Measurements from ENCODE around the gene ASPG.

ASPG gene

GRCh38 chr14:104139460-104140212 lies 54.1 kb downstream of the ASPG start:
- no peak for TF ChIP-seq CTCF (IDR thresholded peaks at IDR 0.05; ENCODE audit: low read depth, low read length, missing control alignments)

GRCh38 chr14:104140213-104140462 lies 54.6 kb downstream of the ASPG start:
- TF ChIP-seq CTCF (IDR thresholded peaks at IDR 0.05; ENCODE audit: low read depth, low read length, missing control alignments): no peak
- H3K36me3 ChIP-seq (replicated peaks): no peaks in the 10 kb centered on the region
- no peak for DNase-seq
- in situ Hi-C loops (cut with HindIII; ENCODE audit: low pct_ligation_motif_present, low sequenced_read_pairs): no loop called here
- H3K4me3 ChIP-seq (ENCODE audit: low read depth, low read length): no peak overlapping the region
- no peak overlapping the region for H3K27ac ChIP-seq
- peaks cover 42% of the 10 kb centered on the region for H3K27me3 ChIP-seq (replicated peaks)

More at GRCh38 chr14:104139460-104140212, 54.1 kb downstream of the ASPG start:
- H3K27ac ChIP-seq: no peak overlapping the region
- no peak overlapping the region for H3K4me3 ChIP-seq (ENCODE audit: low read depth, low read length)
- no peak for DNase-seq
- H3K27me3 ChIP-seq (replicated peaks): peaks cover 46% of the 10 kb centered on the region
- H3K36me3 ChIP-seq (replicated peaks): no peaks in the 10 kb centered on the region
- in situ Hi-C loops (cut with HindIII; ENCODE audit: low pct_ligation_motif_present, low sequenced_read_pairs): no loop called here

GRCh38 chr14:104140463-104141331 lies 55.2 kb downstream of the ASPG start:
- Histone ChIP-seq H3K27ac (no peak overlapping the region), H3K4me3 (ENCODE audit: low read depth, low read length) (no peak overlapping the region), H3K36me3 (replicated peaks) (no peaks in the 10 kb centered on the region), H3K27me3 (replicated peaks) (peaks cover 36% of the 10 kb centered on the region)
- DNase-seq: no peak
- no peak for TF ChIP-seq CTCF (IDR thresholded peaks at IDR 0.05; ENCODE audit: low read depth, low read length, missing control alignments)
- in situ Hi-C loops (cut with HindIII; ENCODE audit: low pct_ligation_motif_present, low sequenced_read_pairs): no loop called here

GRCh38 chr14:104141621-104142091 lies 56.2 kb downstream of the ASPG start:
- no peak overlapping the region for H3K27ac ChIP-seq
- peaks cover 29% of the 10 kb centered on the region for H3K27me3 ChIP-seq (replicated peaks)
- H3K4me3 ChIP-seq (ENCODE audit: low read depth, low read length): no peak overlapping the region
- in situ Hi-C loops (cut with HindIII; ENCODE audit: low pct_ligation_motif_present, low sequenced_read_pairs): no loop called here
- TF ChIP-seq CTCF (IDR thresholded peaks at IDR 0.05; ENCODE audit: low read depth, low read length, missing control alignments): no peak
- no peaks in the 10 kb centered on the region for H3K36me3 ChIP-seq (replicated peaks)
- DNase-seq: no peak

- DNase-seq: no peak
- in situ Hi-C loops (cut with HindIII; ENCODE audit: low pct_ligation_motif_present, low sequenced_read_pairs): no loop called here
- Histone ChIP-seq H3K27me3 (replicated peaks) (peaks cover 22% of the 10 kb centered on the region), H3K27ac (no peak overlapping the region), H3K36me3 (replicated peaks) (no peaks in the 10 kb centered on the region), H3K4me3 (ENCODE audit: low read depth, low read length) (no peak overlapping the region)
- TF ChIP-seq CTCF (IDR thresholded peaks at IDR 0.05; ENCODE audit: low read depth, low read length, missing control alignments): no peak
Measured at GRCh38 chr14:104142136-104142945, 56.8 kb downstream of the ASPG start.
